Left renal pelvis (tissue), 4 donors: Measurements from ENCODE around the gene TEFM. TPM values are rescaled to one million over a fixed set of nuclear protein-coding genes. Genes with fewer than 3 reads are reported as not detected.
A peak's percentile ranks its signal among the peaks of the same experiment; 100 is the strongest.
"Not testable (repeated sequence)": the region's sequence is repeated elsewhere in the genome, so short reads cannot be mapped to it uniquely, and the experiment has no call there.

ENCODE experiments used
- DNase-seq, 4 donors: peaks; one replicate each; pipeline ENCODE4 v3.0.0-alpha.2; 2013; ENCODE audit warnings: low read depth in 4 of 4, low spot score in 3 of 4
- polyA plus RNA-seq, 4 donors: library from polyadenylated mRNA; unstranded; fragments of 120-200 nt; gene quantifications; one replicate each; pipeline ENCODE4 v1.2.1, GENCODE V29; 2013; ENCODE audit not compliant: insufficient read length in 4 of 4

Gene TEFM
- polyA plus RNA-seq, 4 donors, result 21.3 to 26.8 (median 24.3) TPM

DNA sequence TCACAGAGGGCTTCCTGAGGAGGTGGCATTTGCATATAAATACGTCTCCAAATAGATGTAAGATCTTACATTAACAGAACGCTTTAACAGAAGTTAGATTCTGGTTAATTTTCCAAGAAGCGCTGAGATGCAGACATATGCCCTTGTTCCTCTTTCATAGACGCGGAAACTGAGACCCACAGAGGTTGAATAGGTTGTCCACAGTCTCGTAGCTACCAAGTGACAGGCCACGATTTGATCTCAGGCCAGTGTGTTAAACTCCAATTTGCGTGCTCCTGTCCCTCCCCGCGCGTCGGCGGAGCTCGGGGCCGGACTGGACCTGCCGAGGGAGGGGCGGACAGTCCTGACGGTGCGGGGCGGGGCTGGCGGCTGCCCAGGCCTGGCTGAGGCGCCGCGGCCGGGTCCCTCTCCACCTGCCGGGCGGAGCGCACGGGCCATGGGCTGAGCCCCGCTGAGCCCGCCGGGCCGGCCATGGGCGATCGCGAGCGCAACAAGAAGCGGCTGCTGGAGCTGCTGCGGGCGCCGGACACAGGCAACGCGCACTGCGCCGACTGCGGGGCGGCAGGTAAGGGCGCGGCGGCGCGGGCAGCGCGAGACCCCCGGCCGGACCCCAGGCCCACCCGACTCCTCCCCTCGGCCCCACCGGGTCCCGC, 15.6 kb upstream of the TEFM start, which contains the start of gene ADAP2:
Gene ADAP2, plus strand, starts transcription at position 402 of the 653 bp plus-strand sequence. Its CDS starts 70 bp downstream, at position 472.
- no peak for DNase-seq

DNA sequence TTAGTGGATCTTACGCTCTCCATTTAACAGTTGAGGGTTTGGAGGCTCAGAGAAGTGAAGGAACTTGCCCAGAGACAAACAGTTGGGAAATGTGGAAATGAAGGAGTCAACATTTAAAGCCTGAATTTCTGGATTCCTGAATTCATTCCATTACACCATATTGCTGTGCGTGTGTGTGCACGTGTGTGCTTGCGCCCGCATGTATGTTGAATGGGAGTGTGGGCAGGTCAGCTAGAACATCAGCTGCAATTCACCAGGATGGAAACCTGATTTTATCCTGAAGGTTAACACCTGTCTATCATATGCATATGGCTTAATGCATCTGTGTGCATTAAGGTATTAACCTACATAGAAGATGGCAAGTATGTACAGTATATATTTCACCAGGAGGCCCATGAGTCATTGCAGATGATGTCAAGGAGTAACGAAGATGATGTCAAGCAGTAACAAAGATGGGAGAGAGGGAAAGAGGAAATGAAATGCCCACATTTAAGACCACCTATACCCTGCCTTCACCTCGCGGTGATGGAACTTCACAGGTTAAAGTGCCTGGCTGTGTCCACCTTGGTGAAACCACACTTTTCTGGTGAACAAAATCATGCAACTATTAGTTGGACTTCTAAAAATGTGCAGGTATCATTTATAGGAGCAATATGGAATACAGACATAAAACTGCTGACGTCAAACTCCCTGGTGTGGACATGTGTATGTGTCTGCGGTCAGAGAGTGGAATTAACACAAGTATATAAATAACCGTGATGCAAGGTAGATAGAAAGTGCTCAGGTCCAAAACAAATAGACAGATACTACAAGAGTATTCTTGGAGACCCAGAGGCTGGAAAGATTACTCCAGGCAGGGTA, 14.9 kb upstream of the TEFM start:
- no peak for DNase-seq

DNA sequence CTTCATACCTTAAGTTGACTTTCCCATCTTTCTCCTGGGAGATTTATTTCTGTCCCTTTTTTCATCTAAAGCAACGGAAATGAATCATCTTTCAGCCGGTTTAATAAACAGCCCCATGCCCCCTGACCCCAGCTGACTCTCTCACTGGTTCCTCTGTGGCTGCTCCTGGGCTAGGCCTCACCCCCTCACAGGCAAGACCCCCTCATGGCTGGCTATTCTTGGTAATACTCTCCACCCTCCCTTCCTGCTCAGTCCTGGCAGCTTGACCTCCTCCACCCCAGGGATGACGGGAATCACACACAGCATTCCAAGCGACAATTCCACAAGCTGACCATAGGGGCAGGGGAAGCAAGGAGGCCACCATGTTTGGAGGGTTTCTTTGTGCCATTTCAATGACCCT, 14.2 kb upstream of the TEFM start:
- no peak for DNase-seq

DNA sequence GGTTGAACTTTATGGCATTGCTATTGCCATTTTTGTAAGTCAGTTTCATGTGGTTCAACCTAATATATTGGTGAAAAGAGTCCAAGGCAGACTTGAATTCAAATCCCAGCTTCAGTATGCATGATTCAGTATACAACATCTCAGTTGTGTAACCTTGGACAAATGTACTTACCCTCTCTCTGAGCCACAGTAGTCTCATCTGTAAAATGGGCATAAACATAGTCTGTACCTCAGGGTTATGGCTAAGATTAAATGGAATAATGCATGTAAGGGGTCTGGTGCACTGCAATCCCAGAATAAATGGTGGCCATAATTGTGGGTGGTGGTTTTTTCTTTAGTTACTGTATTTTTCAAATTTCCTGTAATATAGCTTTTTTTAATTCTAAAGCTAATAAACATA, 11.0 kb upstream of the TEFM start:
- DNase-seq, result no peak

- no peak for DNase-seq
Observed at GRCh38 chr17:30915833-30916611, 10.0 kb upstream of the TEFM start.

- DNase-seq, result no peak
Observed at GRCh38 chr17:30913955-30914354, 7.9 kb upstream of the TEFM start.

DNA sequence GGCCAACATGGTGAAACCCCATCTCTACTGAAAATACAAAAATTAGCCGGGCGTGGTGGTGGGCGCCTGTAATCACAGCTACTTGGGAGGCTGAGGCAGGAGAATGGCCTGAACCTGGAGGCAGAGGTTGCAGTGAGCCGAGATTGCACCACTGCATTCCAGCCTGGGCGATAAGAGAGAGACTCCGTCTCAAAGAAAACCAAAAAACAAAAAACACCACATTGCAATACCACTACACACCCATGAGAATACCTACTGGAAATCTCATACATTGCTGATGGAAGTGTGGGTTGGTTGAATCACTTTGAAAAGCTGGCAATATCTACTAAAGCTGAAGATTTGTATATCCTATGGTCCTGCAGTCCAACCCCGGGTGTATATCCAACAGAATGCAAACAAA, 4.1 kb upstream of the TEFM start:
- not testable (repeated sequence) for DNase-seq

GRCh38 chr17:30908717-30909420, 2.8 kb upstream of the TEFM start:
- DNase-seq, result no peak

DNA sequence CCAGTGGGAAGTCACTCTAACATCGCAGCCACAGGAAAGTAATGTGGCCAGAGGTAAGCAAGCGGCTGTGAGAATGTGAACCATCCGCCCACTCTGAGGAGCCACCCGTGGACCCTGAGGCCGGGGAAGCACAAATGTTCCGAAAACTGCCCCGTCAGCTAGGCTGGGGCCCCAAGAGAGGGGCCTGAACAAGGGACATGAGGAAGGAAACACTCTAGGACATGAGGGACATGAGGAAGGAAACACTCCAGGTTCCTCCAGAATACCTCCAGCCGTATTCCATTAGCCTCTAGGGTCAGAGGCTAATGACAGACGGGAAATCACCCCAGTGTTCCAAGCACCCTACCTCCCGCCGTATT, 317 bp downstream of the TEFM start:
- peak in 1 of 4 donors; percentile 19 for DNase-seq

- DNase-seq, result no peak
Observed at GRCh38 chr17:30897311-30897710, 8.7 kb downstream of the TEFM start.

DNA sequence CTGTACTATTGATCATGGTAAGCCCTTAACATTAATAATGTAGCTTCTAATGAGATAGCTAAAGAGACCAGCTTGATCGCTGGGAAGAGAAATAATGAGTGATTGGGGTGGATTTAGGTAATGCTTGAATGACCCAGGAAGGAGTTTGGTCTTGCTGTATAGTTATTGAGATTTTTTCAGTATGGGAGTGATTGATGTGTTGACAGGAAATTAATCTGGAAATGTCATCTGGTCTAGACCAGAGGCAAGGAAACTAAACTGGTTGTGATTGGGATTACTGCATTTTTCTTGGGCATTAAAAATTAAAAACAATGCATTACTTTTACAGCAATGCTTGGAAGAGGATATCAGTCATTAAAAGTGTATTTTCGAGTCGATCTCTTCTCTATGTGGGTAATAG, 11.8 kb downstream of the TEFM start:
- DNase-seq, result no peak

DNA sequence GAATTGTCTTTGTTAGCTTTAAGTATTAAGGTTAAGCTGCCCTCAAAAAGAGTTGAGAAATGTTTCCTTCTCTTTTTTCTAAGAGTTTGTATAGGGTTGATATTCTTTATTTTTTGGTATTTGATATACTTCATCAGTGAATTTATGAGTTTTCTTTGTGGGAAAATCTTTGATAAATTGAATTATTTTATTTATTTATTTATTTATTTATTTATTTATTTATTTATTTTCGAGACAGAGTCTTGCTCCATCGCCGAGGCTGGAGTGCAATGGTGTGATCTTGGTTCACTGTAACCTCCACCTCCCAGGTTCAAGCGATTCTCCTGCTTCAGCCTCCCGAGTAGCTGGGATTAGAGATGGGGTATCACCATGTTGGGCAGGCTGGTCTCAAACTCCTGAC, 19.9 kb downstream of the TEFM start:
- DNase-seq, result no peak

- DNase-seq, result no peak
Observed at GRCh38 chr17:30869005-30869404, 37.0 kb downstream of the TEFM start.

GRCh38 chr17:30864636-30865035, 41.4 kb downstream of the TEFM start:
- DNase-seq, result no peak

DNA sequence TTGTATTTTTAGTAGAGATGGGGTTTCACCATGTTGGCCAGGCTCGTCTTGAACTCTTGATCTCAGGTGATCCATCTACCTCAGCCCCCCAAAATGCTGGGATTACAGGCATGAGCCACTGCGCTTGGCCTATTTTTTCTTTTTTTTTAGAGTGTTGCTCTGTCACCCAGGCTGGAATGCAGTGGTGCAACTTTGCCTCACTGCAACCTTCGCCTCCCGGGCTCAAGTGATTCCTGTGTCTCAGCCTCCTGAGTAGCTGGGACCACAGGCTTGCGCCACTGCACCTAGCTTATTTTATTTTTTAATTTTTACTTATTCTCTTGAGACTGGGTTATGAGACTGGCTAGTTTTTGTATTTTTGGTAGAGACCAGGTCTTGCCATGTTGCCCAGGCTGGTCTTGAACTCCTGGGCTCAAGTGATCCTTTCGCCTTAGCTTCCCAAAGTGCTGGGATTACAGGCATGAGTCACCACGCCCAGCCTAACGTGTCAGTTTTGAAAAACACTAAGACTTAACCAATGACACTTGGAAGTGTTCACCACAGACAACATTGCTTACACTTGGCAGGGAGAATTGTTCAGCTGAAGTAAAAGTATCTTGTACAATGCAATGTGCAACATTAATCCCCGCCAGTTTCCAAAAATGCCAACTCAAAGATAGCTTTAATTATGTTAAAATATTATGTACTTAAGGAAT, 47.3 kb downstream of the TEFM start:
- DNase-seq, result no peak

GRCh38 chr17:30854146-30854545, 51.9 kb downstream of the TEFM start:
- DNase-seq, result no peak
